ENCODE results near the gene MMP28.

Gene MMP28

DNA sequence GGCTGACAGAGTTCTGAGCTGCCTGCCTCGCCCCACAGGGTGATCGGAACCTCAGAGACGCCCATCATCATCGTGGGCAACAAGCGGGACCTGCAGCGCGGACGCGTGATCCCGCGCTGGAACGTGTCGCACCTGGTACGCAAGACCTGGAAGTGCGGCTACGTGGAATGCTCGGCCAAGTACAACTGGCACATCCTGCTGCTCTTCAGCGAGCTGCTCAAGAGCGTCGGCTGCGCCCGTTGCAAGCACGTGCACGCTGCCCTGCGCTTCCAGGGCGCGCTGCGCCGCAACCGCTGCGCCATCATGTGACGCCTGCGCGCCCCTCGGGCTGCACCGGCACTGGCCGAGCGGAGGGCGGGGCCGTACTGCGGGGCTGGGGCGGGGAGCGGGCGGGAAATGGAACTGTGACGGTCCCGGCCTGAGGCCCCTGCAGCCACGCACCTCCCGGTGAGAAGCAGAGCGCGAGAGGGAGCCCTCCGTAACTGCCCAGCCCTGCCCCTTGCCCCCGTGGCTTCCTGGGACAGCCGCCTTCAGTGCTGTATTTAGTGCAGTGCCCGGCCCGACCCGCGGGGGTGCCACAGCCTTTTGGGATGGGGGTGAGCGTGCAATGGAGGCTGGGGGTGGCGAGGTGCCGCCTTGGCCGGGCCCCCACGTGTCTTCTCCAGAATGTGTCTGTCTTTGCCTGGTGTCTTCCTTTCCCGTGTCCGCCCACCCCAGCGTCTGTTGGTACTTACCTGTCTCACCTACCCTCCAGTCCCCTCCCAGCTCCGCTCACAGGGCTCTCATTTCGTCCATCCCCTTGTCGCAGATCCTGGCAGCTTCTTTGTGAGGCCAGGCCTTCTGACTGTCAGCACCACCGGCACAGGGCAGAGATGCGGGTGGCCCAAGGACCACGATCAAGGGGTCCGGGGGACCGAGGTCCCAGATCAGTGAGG is 54.2 kb downstream of the MMP28 start:
- DNase-seq: no peak

DNA sequence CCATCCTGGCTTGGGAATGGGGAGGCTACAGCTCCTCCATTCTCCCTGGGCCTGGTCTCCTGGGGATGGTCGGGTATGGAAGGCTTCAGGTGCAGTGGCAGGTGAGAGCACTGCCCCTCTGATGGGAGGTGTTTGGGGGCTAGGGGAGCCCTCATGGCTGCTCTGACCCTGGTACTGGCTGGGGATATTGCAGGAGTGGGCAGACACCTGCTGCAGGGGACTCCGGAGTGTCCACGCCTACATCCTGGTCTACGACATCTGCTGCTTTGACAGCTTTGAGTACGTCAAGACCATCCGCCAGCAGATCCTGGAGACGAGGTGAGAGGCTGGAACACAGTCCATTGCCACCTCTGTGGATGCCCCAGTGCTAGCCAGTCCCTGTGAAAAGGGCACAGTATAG is 55.2 kb downstream of the MMP28 start:
- no peak for DNase-seq

DNA sequence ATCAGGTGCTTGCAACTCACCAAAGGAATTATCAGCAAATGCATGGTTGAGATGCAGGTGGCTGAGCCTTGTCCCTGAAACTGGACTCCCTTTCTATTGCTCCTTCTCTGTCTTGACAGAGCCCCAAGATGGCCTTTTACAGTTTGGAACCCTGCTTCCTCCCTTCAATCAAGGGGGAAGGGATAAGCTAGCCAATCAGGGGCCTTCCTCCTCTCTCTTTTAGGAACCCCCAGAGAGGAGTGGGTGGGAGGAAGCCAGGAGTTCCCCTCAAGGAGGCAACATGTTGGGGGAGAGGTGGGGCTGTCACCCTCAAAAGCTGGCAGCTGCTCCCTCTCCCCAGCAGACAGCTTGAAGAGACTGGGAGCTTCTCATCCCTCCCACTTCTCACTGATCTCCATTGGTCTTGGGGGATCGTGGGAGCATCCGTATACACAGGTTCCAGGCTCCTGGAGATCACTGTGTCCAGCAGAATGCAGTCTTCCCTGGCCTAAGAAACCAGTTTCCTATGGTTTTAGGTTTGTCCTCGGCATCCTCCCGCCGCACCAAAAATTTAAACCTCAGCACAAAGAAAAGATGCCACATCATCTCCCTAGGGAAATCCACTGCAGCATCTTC is 56.8 kb downstream of the MMP28 start:
- no peak for DNase-seq

DNA sequence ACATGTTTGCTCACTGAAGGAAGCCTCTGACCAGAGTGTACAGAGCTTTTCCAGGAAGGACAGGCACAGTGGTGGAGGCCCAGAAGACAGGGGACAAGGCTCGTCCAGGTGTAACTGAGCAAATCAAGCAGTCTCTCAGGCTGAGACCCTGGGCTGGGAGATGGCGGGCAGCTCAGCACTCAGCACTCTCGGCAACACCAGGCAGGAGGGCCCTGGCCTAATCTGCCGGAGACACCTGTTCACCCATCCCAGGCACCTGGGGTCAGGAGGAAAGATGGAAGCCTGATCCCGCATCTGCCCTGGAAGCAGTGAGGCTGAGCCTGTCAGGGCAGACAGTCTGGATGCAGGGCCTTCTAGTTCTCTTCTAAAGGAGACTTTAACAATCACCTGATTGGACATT is 59.2 kb downstream of the MMP28 start:
- DNase-seq: no peak

DNA sequence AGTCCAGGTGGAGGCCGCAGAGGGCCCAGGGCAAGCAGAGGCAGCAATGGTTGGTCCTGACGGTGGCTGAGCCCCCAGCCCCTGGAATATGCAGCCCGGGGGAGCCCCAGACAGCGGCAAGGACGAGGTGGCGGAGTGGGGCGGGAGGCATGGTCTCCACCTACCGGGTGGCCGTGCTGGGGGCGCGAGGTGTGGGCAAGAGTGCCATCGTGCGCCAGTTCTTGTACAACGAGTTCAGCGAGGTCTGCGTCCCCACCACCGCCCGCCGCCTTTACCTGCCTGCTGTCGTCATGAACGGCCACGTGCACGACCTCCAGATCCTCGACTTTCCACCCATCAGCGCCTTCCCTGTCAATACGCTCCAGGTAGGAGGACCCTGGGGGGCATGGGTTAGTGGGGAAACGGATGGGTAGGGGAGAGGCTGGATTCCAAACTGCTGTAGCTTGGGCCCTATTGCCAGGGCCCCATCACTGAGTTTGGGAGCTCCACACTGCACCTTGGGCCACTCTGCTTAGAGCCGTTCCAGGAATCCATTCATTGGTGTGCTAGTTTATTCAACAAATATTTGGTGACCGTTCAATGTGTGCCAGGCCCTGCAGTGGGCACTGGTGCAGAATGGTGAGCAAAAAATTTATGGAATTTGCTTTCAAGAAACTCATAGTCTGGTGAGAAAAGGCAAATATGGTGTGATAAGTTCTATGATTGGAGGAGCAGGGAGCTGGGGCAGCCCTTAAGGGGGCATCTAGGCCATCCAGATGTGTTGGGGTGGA is 60.2 kb downstream of the MMP28 start:
- DNase-seq: no peak

DNA sequence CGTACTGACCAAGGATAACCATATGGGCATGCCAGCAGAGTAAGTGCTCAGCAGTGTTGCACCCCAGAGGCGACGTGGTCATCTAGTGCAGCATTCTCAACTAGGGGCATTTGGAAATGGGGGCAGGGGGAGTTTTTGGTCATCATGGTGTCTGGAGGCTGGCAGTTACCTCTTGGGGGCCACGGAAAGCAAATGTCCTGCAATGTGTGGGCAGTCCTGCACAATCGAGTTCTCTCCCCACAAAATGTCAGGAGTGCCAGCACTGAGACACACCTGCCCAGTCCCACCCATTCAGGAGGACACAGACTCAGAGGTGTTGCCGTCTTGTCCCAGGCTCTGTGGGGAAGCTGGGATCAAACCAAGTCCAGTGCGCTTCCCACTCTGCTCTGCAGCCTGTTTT is 61.0 kb downstream of the MMP28 start:
- DNase-seq: no peak

DNA sequence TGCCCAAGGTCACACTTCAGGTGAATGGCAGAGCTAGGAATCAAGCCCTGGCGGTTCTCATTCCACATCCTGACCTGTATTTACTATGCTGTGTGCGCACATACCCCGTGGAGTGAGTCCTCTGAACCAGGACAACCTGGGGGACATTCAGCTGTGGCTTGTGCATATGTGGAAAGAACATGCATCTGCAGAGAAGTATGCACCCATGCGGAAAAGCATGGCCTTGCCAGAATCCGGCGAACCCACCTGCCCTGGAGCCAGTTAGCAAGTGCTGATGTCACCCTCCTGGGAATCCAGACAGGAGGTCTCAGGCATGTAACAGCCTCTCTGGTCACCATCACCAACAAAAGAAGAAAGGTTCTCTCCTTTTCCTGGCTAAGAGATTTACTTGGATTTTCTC is 62.1 kb downstream of the MMP28 start:
- DNase-seq: no peak

DNA sequence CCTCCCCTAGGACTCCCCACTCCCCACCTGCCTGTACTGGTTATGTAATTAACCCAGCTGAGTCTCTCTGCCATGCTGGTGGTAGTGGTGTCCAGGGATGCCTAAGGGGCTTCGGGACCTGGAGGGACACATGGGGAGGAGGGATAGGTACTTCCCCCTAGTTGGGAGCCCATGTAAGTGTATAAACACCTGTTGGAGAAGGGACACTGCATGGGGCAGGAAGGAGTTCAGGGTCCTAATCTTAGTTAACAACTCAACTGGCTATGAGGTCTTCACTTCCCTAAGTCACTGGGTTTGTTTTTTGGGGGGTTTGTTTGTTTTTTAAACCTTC is 62.7 kb downstream of the MMP28 start:
- DNase-seq: no peak

DNA sequence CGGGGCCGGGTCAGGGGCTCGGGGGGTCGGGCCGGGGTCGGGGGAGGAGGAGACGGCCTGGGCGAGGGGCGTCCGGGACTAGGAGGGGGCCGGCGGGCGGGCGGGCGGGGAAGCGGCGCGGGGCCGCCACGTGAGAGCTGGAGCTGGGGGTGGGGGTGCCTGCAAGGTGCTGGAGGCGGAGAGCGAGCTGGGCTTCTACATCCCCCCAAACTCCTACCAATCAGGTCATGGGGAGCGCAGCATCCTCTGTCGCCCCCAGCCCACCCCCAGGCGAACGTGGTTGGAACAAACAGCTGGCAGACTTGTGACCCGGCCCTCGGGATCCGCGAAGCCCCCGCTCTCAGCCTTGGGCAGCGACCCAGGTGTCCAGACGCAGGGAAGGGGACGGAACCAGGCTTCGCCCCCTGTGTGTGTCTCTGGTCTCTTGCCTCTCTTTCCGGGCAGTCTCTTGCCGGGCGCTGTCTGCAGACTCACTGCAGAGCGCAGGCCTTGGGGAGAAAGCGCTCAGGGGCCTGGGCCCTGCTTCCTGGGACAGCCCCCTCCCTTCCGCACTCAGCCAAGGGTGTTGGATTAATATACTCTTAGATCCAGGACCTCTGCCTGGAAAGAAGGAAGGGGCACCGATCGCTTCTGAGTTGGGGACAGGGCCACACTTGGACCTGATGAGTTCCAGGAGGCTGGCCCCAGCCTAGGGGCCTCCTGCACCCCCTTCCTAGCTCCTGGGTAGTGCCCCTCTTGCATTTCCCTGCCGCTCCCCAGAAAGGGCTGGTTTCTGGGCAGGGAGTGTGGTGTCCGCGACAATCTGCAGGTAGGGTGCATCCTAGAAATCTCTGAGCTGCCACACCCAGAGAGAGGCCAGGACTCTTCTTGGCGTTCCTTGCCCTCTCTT is 63.3 kb downstream of the MMP28 start:
- DNase-seq: no peak

DNA sequence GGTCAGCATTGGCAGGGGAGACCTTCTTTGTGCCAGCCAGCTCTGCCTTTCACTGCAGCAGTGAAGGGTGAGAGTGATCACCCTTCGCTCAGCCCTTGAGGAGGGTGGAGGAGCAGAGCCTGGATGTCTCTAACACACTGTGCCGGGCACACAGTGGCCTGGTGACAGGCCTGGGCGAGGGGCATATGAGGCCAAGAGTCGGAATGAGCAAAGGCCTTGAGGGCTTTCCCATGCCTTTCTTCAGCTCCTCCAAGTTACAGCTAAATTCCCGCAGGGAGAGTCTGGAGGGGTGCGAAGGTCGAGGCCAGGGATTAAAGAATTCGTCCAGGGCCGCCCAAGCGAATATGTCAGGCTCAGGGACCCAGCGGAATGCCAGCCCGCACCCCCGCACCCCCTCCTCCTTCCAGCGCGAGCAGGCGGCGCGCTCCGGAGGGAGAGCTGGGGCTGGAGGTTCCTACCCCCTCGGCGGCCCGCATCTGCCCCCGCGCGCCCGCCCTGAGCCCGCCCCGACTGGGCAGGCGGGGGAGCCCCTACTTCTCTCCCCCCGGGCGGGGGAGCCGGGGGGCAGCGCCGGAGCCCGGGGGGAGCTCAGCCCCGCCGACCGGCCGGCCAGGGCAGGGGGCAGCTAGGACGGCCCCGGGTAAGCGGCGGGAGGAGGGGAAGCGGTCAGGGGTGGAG is 64.1 kb downstream of the MMP28 start, which contains the start of gene RASL10B:
Gene RASL10B, plus strand, starts transcription at position 401 of the 678 bp plus-strand sequence. CDS start 3,546 bp downstream, outside the sequence.
- DNase-seq: no peak

DNA sequence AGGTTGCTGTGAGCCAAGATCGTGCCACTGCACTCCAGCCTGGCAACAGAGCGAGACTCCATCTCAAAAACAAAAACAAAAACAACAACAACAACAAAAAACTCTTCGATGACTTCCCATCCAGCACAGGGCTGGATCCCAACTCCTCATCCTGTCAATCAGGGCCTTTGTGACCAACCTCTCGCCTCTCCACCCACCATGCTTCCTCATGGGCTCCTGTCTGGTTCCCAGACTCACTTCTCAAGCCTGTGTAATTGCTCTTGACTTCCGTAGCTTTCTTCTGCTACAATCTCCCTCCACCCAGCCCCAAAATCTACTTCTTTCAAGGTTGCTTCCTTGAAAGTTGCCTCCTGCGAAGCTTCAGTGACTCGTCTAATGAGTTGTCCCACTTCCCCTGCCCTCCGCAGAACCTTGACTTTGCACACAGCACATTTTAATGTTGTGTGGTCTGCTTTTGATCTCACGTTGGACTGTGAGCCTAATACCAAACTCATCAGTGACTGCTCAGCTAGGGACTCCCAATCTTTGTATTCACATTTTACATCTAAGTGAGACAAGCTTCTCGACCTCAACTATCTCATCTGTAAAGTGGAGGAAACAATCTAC is 64.9 kb downstream of the MMP28 start:
- no peak for DNase-seq

DNA sequence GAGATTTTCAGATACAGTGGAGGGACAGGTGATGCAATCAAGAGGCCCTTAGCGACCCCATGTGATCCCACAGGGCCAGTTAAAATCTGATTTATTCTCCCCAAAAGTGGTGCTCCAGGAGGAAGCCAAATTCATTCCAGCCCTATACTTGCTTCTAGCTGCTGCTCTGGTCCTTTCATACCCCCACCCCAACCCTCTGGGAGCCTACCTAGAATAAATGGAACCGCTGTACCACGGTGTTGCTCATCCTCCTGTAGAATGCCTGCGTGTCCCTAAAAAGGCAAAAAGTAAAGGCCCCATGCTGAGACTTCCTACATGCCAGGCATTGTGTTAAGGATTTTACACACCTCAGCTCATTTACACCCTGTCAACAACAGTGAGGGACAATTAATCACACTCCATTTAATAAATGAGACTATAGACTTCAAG is 66.0 kb downstream of the MMP28 start:
- no peak for DNase-seq

DNA sequence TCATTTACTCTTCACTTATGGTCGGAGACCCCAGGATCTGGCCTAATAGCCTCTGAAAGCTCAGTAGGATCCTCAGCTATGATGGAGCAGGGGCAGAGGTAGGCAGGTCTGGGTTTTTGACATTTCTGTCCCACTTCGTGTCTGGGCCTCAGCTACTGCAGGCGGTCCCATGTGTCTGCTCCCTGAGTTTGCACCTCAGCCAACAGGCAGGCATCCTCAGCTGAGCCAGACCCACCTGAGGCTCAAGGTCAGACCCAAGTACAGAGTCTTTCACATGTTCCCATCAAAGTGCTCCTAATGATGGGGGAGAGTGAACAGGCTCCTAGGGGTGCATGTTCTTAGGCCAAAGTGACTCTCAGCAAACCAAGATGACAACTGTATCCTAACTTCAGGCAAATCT is 66.9 kb downstream of the MMP28 start:
- DNase-seq: no peak

DNA sequence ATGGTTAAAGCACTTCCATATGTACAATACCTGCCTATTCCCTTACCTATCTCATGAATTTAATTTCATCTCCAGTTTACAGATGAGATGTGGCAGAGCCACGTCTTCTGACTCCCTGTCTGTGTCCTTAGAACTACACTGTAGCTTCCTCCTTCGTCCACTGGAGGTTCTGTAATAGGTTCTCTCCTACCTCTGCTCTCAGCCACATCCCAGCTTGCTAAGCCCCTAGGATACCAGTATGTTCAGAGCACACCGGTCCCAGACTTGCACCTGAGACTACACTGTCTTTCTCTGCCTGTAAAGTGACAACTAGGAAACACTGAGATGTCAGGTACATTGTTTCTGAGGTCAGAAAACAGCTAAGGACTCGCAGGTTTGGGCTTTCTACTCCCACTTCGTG is 67.8 kb downstream of the MMP28 start:
- no peak for DNase-seq

DNA sequence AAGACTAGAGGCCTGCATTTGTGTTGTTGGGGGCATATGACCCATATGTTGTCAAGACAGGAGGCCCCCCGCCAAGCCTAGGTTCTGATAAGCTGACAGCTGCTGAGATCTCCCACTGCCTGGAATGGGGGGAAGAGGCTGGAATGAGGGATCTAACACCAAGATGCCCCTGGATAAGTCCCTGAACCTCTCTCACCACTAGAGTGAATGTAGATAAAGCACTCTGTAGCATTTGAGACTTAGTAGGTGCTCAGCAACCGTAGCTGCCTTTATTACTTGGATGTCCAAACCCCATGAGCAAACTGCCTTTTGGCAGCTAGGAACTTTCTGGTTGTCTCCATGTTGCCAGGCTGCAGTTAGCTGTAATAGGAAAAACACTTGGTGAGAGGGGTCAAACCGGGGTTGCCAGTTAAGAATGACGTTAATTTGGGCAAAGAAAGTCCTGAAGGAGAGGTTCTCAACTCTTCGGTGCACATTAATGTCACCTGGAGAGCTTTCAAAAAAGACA is 68.4 kb downstream of the MMP28 start:
- DNase-seq: no peak

DNA sequence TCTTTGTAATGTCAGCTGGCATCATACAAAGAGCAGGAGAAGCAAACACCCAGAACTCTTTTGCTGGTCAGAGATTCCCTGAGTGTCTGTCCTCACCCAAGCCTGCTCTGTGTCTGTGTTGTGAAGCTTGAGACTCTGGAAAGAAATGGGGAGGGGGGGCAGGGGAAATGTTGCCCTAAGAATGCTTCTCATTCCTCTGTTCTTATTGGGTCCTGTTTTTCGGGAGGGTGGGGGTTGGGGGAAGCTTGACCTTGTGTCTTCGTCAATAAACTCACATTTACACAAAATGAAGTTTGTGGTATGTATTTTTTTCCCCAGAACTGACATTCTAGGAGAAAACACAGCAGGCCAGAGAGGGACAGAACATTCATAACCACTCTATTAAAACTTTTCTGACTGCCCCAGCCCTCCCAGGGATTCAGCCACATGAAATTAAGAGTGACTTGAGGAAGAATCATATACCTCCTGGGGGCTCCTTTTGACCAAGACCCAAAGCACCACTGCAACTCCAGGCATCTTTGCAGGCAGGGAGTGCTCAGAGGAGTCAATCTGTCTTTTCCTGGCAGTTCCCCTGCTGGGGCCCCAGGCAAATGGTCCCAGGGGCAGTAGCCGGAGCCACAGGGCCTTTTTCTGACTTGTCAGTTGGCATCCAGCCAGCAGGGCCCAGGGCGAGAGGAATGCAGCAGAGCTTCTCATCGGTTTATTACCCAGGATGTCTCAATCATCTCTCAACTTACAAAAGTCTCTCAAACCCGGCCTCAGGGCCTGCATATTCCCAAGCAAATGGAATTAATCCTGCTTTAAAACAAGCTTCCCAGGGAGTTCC is 69.1 kb downstream of the MMP28 start:
- DNase-seq: no peak

DNA sequence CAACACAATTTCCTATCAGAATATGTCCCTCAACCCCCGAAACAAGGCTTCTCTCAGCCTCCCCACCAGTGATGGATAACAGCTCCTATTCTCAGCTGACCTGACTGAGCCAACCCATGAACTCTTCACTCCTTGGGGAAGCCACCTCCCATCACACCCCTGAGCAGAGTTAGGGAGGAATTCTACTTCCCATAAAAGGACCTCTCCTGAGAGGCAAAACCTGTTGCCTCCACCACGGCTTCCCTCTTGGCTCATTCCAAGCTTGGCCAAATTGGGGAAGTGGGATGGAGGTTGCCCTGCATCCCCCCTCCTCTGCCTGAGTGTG is 69.7 kb downstream of the MMP28 start:
- DNase-seq: no peak

DNA sequence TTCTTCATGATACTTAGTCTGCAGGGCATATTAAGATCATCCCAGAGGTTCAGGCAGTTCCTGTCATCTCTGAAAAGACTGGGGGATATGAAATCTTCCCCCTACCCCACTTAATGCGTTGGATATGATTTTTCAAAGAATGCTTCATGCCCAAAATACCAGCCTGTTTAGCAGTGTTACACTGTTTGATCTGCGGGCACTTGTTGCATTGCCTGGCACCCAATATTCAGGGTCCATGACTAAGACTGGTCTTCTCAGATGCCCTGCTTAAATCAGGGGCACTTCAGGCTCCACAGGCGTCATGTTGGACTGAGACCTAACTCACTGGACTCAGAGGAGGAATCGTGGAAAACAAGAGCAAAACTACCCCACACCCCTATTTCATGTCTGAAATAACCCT is 70.4 kb downstream of the MMP28 start:
- DNase-seq: no peak

DNA sequence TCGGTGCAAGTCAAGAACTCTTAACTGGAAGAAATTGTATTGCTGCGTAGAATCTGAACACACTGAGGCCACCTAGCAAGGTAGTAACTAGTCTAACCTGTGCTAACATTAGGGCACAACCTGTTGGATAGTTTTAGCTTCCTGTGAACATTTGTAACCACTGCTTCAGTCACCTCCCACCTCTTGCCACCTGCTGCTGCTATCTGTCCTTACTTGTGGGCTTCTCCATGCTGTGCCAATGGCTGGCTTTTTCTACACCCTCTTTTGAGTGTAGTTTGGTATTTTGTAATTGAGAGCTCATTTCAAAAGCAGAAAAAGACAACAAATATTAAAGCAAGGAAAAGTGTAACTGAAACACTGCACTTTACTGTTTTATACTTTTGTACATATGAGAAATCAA is 71.7 kb downstream of the MMP28 start:
- no peak for DNase-seq

DNA sequence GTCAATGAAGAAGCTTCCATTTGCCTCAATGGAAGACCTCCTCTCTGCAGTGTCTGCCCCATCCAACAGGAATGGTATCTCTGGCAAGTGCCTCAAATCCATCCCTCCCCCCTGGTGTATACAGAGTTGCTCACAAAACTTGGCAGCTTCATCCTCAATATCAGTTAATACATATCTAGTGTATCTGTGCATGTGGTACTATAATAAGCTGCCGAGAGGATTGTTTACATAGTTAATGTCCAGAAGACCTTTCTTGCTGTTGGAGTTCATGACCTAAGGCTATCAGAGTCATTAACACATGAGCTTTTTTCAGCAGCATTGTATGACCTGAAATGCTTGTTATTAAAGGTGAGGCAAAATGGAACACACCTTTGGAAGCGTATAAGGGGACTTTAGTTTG is 78.0 kb downstream of the MMP28 start:
- no peak for DNase-seq
